HUES64 (cell line): Measurements from ENCODE around the gene LGALS12.

Experiments used
- H3K27ac ChIP-seq: 2 replicates; pipeline ENCODE4 v1.7.0; 2013; ENCODE audit warnings: low read depth, low read length, inconsistent platforms
- H3K27me3 ChIP-seq: 2 replicates; pipeline ENCODE4 v1.6.1; 2013; ENCODE audit warnings: mild to moderate bottlenecking, low read length; ENCODE audit not compliant: insufficient read depth
- H3K36me3 ChIP-seq: 2 replicates; pipeline ENCODE4 v1.6.1; 2013; ENCODE audit warnings: mild to moderate bottlenecking, low read length; ENCODE audit not compliant: insufficient read depth
- H3K4me1 ChIP-seq: 2 replicates; pipeline ENCODE4 v1.6.1; 2013; ENCODE audit warnings: mild to moderate bottlenecking, low read length, moderate library complexity; ENCODE audit not compliant: insufficient read depth
- H3K4me3 ChIP-seq: 2 replicates; pipeline ENCODE4 v1.5.1; 2013; ENCODE audit warnings: mild to moderate bottlenecking, low read length, moderate library complexity
- H3K9ac ChIP-seq: 2 replicates; pipeline ENCODE4 v1.6.1; 2013; ENCODE audit warnings: mild to moderate bottlenecking, low read depth, low read length
- H3K9me3 ChIP-seq: 2 replicates; pipeline ENCODE4 v1.6.1; 2013; ENCODE audit warnings: low read depth, low read length; ENCODE audit not compliant: insufficient read depth
- WGBS: fragments of 150-250, 120-280 bp; methylation state at CpG from one replicate; pipeline ENCODE4 v1.1.7; 2013; ENCODE audit warnings: missing lambda C conversion rate; 5-methylcytosine and 5-hydroxymethylcytosine counted together

The LGALS12 gene

GRCh38 chr11:63490551-63491239 is 15.2 kb upstream of the LGALS12 start, which contains the start of gene PLAAT5:
Gene PLAAT5 (minus strand): TSS chr11:63491167. CDS start chr11:63491034, 133 bp downstream.
- Histone ChIP-seq H3K36me3 (no peaks in the 10 kb centered on the region), H3K27ac (no peak within 1 kb of the TSS; the same call in 1 of the 2 replicates), H3K4me1 (peaks cover 25% of the 10 kb centered on the region; the same call in 1 of the 2 replicates), H3K9me3 (peaks cover 20% of the 10 kb centered on the region), H3K27me3 (peaks cover 4% of the 10 kb centered on the region; the same call in 1 of the 2 replicates), H3K4me3 (peak within 1 kb of the TSS; percentile 48), H3K9ac (peak within 1 kb of the TSS; percentile 51)
- 93% methylated on average over 60 of the region's 60 CpGs for WGBS

GRCh38 chr11:63491240-63491587 is 14.7 kb upstream of the LGALS12 start:
- peak overlapping the region; percentile 48 for H3K4me3 ChIP-seq

GRCh38 chr11:63491636-63492372 is 14.1 kb upstream of the LGALS12 start:
- Histone ChIP-seq H3K9ac (0 out of 2 replicates have a peak overlapping the region, but pooled peaks have one; percentile 51), H3K27ac (no peak overlapping the region), H3K36me3 (no peaks in the 10 kb centered on the region), H3K9me3 (peaks cover 12% of the 10 kb centered on the region), H3K27me3 (peaks cover 4% of the 10 kb centered on the region; the same call in 1 of the 2 replicates), H3K4me1 (peaks cover 25% of the 10 kb centered on the region; the same call in 1 of the 2 replicates), H3K4me3 (peak overlapping the region; percentile 48)
- WGBS, result 90% methylated on average over 10 of the region's 11 CpGs

More at GRCh38 chr11:63491240-63491587, 14.7 kb upstream of the LGALS12 start:
- Histone ChIP-seq H3K9ac (peak overlapping the region; percentile 51), H3K4me1 (peaks cover 25% of the 10 kb centered on the region; the same call in 1 of the 2 replicates), H3K27me3 (peaks cover 4% of the 10 kb centered on the region; the same call in 1 of the 2 replicates), H3K36me3 (no peaks in the 10 kb centered on the region), H3K27ac (no peak overlapping the region), H3K9me3 (peaks cover 14% of the 10 kb centered on the region)
- WGBS, result 94% methylated on average over 12 of the region's 13 CpGs

- Histone ChIP-seq H3K4me3 (no peak overlapping the region), H3K4me1 (peaks cover 25% of the 10 kb centered on the region; the same call in 1 of the 2 replicates), H3K27ac (no peak overlapping the region), H3K9ac (no peak overlapping the region), H3K36me3 (no peaks in the 10 kb centered on the region), H3K9me3 (peaks cover 12% of the 10 kb centered on the region), H3K27me3 (peaks cover 4% of the 10 kb centered on the region; the same call in 1 of the 2 replicates)
- WGBS, result 100% methylated on average over 1 of the region's 1 CpG
Measured at GRCh38 chr11:63492441-63492840, 13.4 kb upstream of the LGALS12 start.

- Histone ChIP-seq H3K9ac (no peak overlapping the region), H3K36me3 (no peaks in the 10 kb centered on the region), H3K9me3 (peaks cover 12% of the 10 kb centered on the region), H3K27ac (no peak overlapping the region), H3K27me3 (peaks cover 4% of the 10 kb centered on the region; the same call in 1 of the 2 replicates), H3K4me3 (no peak overlapping the region), H3K4me1 (peaks cover 25% of the 10 kb centered on the region; the same call in 1 of the 2 replicates)
- WGBS, result no CpG with 5 or more reads among the region's 1 CpG
Measured at GRCh38 chr11:63493127-63493526, 12.8 kb upstream of the LGALS12 start.

GRCh38 chr11:63494975-63495374 is 10.9 kb upstream of the LGALS12 start:
- H3K27ac ChIP-seq, result no peak overlapping the region
- WGBS, result 93% methylated on average over 6 of the region's 6 CpGs

GRCh38 chr11:63499874-63500273 is 6.0 kb upstream of the LGALS12 start:
- no peaks in the 10 kb centered on the region; the same call in 1 of the 2 replicates for H3K36me3 ChIP-seq

More at GRCh38 chr11:63494975-63495374, 10.9 kb upstream of the LGALS12 start:
- Histone ChIP-seq H3K27me3 (peaks cover 4% of the 10 kb centered on the region; the same call in 1 of the 2 replicates), H3K9ac (no peak overlapping the region), H3K36me3 (no peaks in the 10 kb centered on the region; the same call in 1 of the 2 replicates), H3K9me3 (peaks cover 29% of the 10 kb centered on the region), H3K4me1 (peaks cover 11% of the 10 kb centered on the region; the same call in 1 of the 2 replicates), H3K4me3 (no peak overlapping the region)

GRCh38 chr11:63501236-63501635 is 4.6 kb upstream of the LGALS12 start:
- Histone ChIP-seq H3K4me1 (peaks cover 17% of the 10 kb centered on the region), H3K9me3 (peaks cover 25% of the 10 kb centered on the region), H3K9ac (no peak overlapping the region), H3K4me3 (no peak overlapping the region), H3K27me3 (no peaks in the 10 kb centered on the region), H3K36me3 (no peaks in the 10 kb centered on the region; the same call in 1 of the 2 replicates), H3K27ac (no peak overlapping the region)
- WGBS, result 75% methylated on average over 1 of the region's 1 CpG

More at GRCh38 chr11:63499874-63500273, 6.0 kb upstream of the LGALS12 start:
- H3K9ac ChIP-seq, result no peak overlapping the region
- peaks cover 13% of the 10 kb centered on the region for H3K4me1 ChIP-seq
- no peak overlapping the region for H3K4me3 ChIP-seq
- peaks cover 25% of the 10 kb centered on the region for H3K9me3 ChIP-seq
- H3K27ac ChIP-seq, result no peak overlapping the region
- 89% methylated on average over 4 of the region's 4 CpGs for WGBS
- no peaks in the 10 kb centered on the region for H3K27me3 ChIP-seq

GRCh38 chr11:63502252-63502820 is 3.5 kb upstream of the LGALS12 start:
- H3K9ac ChIP-seq, result no peak overlapping the region
- peaks cover 25% of the 10 kb centered on the region for H3K9me3 ChIP-seq
- 85% methylated on average over 2 of the region's 2 CpGs for WGBS
- H3K27me3 ChIP-seq, result no peaks in the 10 kb centered on the region
- no peak overlapping the region for H3K4me3 ChIP-seq
- H3K4me1 ChIP-seq, result peaks cover 23% of the 10 kb centered on the region
- H3K27ac ChIP-seq, result no peak overlapping the region
- H3K36me3 ChIP-seq, result no peaks in the 10 kb centered on the region; the same call in 1 of the 2 replicates

GRCh38 chr11:63503492-63503891 is 2.4 kb upstream of the LGALS12 start:
- Histone ChIP-seq H3K9ac (no peak overlapping the region), H3K9me3 (peaks cover 21% of the 10 kb centered on the region), H3K4me3 (no peak overlapping the region)

More at GRCh38 chr11:63503492-63503891, 2.4 kb upstream of the LGALS12 start:
- 95% methylated on average over 5 of the region's 6 CpGs for WGBS
- H3K27me3 ChIP-seq, result no peaks in the 10 kb centered on the region
- H3K4me1 ChIP-seq, result peaks cover 25% of the 10 kb centered on the region
- H3K27ac ChIP-seq, result no peak overlapping the region
- no peaks in the 10 kb centered on the region; the same call in 1 of the 2 replicates for H3K36me3 ChIP-seq
